ENCODE measurements around the gene WWOX. TPM values are rescaled to one million over a fixed set of nuclear protein-coding genes. Genes with fewer than 3 reads are reported as not detected.

Gene WWOX
- total and polyA plus RNA-seq, 2 of the 4 experiments (the other 2 are of a cell fraction), result 2.7 to 5.4 TPM

- no peak for ATAC-seq (ENCODE audit: low read depth)
- DNase-seq, result no peak
- Histone ChIP-seq H3K79me1 (ENCODE audit: low read depth in 1 of 2, low read length in 2 of 2) (no peaks in the 10 kb centered on the region), H3K27me3 (ENCODE audit: control insufficient read depth, insufficient read depth, low read length) (no peaks in the 10 kb centered on the region), H3K18ac (ENCODE audit: low read depth, low read length) (no peak overlapping the region), H2AK9ac (replicated peaks; ENCODE audit: low read depth, low read length, poor library complexity) (no peak overlapping the region), H2BK5ac (ENCODE audit: low read depth, low read length, poor library complexity, severe bottlenecking) (no peak overlapping the region), H4K91ac (ENCODE audit: insufficient read depth, low read depth, low read length) (no peak overlapping the region), H3K36me3 (ENCODE audit: control insufficient read depth, insufficient read depth, low read length) (no peaks in the 10 kb centered on the region), H3K4me2 (ENCODE audit: low read depth, low read length) (no peak overlapping the region), H3K4me1 (ENCODE audit: control insufficient read depth, insufficient read depth, low read length) (no peaks in the 10 kb centered on the region), H2BK20ac (ENCODE audit: low read depth, low read length) (no peak overlapping the region), H4K8ac (ENCODE audit: low read depth in 2 of 2, low read length in 2 of 2) (no peak overlapping the region), H3K9me1 (ENCODE audit: insufficient read depth, low read length) (no peaks in the 10 kb centered on the region), H3K9me3 (ENCODE audit: control insufficient read depth, insufficient read depth, low read length) (peaks cover 13% of the 10 kb centered on the region), H2AFZ (replicated peaks; ENCODE audit: low read length, poor library complexity) (no peak overlapping the region), H4K5ac (ENCODE audit: low read depth, low read length) (no peak overlapping the region), H4K20me1 (ENCODE audit: insufficient read depth, low read length) (no peaks in the 10 kb centered on the region), H3K27ac (ENCODE audit: insufficient read depth, low read length) (no peak overlapping the region), H3K14ac (replicated peaks; ENCODE audit: low read depth, low read length) (no peak overlapping the region), H3K56ac (ENCODE audit: extremely low read depth, insufficient read depth, low read length) (no peak overlapping the region), H3K9ac (ENCODE audit: low read depth, low read length) (no peak overlapping the region), H3K4me3 (ENCODE audit: insufficient read depth, low read depth, low read length) (no peak overlapping the region), H2BK15ac (ENCODE audit: low read depth, low read length) (no peak overlapping the region), H3K23ac (ENCODE audit: low read depth, low read length) (no peak overlapping the region), H3K4ac (ENCODE audit: low read depth, low read length) (no peak overlapping the region), H2AK5ac (ENCODE audit: low read depth, low read length) (no peak overlapping the region), H2BK120ac (ENCODE audit: low read depth, low read length) (no peak overlapping the region)
- CTCF ChIA-PET, result no interaction called here
- POLR2A ChIA-PET (ENCODE audit: unreplicated experiment), result no interaction called here
- no TSS peak for BruUV-seq (replicated peaks)
- dilution Hi-C loops (cut with HindIII; ENCODE audit: low sequenced_read_pairs, unreplicated experiment) (no loop called here), intact Hi-C loops (cut with micrococcal nuclease) (no loop called here), in situ Hi-C loops (cut with MboI; ENCODE audit: low sequenced_read_pairs) (no loop called here)
- no peak for TF ChIP-seq USF2 (IDR thresholded peaks at IDR 0.05; ENCODE audit: low read depth, low read length)
- no CpG with 5 or more reads among the region's 7 CpGs for WGBS, 2 experiments (ENCODE audit: extremely low coverage in 2 of 2, insufficient read length in 1 of 2)
These were observed 396.7 kb downstream of the WWOX start for GRCh38 chr16:78496189-78496588.
